ENCODE measurements around the gene NUDT19. TPM values are rescaled to one million over a fixed set of nuclear protein-coding genes. Genes with fewer than 3 reads are reported as not detected.
"Not testable (repeated sequence)": the region's sequence is repeated elsewhere in the genome, so short reads cannot be mapped to it uniquely, and the experiment has no call there.

Gene NUDT19
- total RNA-seq, result 10 to 100 TPM; 14.7 to 17.7 TPM

DNA sequence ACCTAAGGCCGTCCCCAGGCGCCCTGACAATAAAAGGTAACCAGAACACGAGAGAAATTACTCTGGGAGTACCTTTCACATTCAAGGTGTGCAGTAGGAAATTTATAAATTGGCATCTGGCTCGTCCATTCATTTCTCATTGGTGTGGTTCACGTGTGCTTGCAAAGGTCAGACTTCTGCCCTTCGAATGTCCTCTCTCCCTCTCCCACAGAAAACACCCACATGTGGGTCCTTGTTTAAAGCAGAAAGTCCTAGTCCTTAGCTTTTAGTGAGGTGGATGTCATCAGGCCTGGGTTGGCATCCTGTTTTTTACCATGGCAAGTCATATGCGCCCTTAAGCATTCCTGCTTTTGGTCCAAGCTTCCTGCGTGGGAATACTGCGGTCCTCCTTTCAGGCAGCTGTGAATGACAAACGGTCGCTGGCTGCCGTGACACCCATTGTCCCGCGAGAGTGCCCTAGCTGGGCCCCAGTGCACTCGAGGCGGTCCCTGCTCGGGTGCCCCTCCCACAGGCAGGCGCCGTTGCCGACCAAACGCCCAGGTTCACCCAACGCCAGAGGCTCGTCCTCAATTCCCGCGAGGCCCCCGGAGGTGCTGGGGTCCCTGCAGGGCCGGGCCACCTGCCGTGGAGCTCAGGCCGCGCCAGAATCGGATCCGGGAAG lies at the start of gene NUDT19:
Gene NUDT19 (plus strand): TSS at position 531 of the 661 bp plus-strand sequence. CDS start 140 bp downstream, outside the sequence.
- Mint-ChIP-seq H3K4me3 (peak within 1 kb of the TSS; percentile 83), H3K27me3 (no peaks in the 10 kb centered on the region), H3K36me3 (ENCODE audit: low read depth) (peaks cover 35% of the 10 kb centered on the region), H3K27ac (peak within 1 kb of the TSS; percentile 92), H3K4me1 (peaks cover 56% of the 10 kb centered on the region), H3K9me3 (ENCODE audit: low read depth) (peaks cover 5% of the 10 kb centered on the region)
- DNase-seq (peak; percentile 91), ATAC-seq (peak; percentile 83)
- intact Hi-C loops (cut with DNase I, micrococcal nuclease), result loop anchor here (1.0 to 5.0 kb wide), 11 partner anchors 16 to 1481 kb away; partner anchors contain the start of genes ANKRD27 (in 1 of the 2), CEP89 (in 1 of the 2), FAAP24 (in 1 of the 2) and GPATCH1 (in 1 of the 2)
- POLR2A ChIA-PET, result interaction anchor here (0.6 to 1.0 kb wide), 3 partner anchors 10 to 35 kb away, joined by 3 to 4 read pairs (median 3); no protein-coding TSS in a partner anchor
- CTCF ChIA-PET, result interaction anchor here (0.6 to 1.8 kb wide), 6 partner anchors 10 to 1741 kb away, joined by 3 to 6 read pairs (median 3); partner anchors contain the start of gene RGS9BP

DNA sequence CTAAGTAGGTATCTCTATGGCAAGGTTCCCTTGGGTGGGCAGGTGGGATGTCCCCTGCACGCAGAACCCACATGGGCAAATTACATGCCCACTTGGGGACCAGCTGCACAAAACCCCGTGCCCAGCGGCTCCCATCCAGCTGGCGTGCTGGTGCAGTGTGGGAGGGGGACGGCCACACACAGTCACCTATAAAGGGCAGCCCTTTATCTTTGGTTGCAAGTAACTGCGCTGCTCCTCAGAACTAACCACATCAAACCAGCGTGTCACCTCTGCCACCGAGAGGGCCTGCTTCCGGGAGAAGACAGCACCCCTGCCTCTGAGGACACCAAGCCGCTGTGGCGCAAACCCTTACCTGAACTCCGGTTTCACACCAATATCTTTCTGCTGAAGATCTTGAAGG lies 48.9 kb upstream of the NUDT19 start:
- Mint-ChIP-seq H3K27ac (no peak overlapping the region), H3K27me3 (no peaks in the 10 kb centered on the region), H3K4me3 (no peak overlapping the region), H3K4me1 (peaks cover 36% of the 10 kb centered on the region), H3K9me3 (ENCODE audit: low read depth) (no peaks in the 10 kb centered on the region), H3K36me3 (ENCODE audit: low read depth) (peaks cover 50% of the 10 kb centered on the region)
- POLR2A ChIA-PET, result no interaction called here
- intact Hi-C loops (cut with DNase I, micrococcal nuclease), result loop anchor here in 1 of 2 experiments (2.0 kb wide), 1 partner anchor 32 kb away; the partner anchor contains the start of genes ANKRD27 and RGS9BP
- ATAC-seq (peak; percentile 99), DNase-seq (peak; percentile 84)
- CTCF ChIA-PET, result no interaction called here

DNA sequence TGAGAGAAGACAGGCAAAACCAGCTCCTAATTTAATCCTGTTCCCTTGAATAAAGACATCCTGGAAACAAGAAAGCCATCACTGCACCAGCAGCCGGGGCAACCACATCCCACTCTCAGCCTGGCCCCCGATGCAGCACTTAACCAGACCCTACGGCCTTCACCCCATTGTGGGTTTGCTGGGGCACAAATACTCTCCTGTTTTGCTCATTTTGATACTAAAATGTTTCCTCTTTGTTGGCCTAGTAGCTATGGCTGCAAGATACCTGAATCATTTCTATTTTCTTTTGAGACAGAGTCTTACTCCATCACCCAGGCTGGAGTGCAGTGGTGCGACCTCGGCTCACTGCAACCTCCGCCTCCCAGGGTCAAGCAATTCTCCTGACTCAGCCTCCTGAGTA lies 45.1 kb upstream of the NUDT19 start:
- H3K4me3 Mint-ChIP-seq, result no peak overlapping the region
- POLR2A ChIA-PET, result interaction anchor here (0.7 kb wide), 1 partner anchor 327 kb away, joined by 3 read pairs; no protein-coding TSS in a partner anchor
- H3K4me1 Mint-ChIP-seq, result peaks cover 36% of the 10 kb centered on the region
- peaks cover 45% of the 10 kb centered on the region for H3K36me3 Mint-ChIP-seq (ENCODE audit: low read depth)
- ATAC-seq (no peak), DNase-seq (peak; percentile 21)
- peak overlapping the region; percentile 6 for H3K27ac Mint-ChIP-seq
- H3K9me3 Mint-ChIP-seq (ENCODE audit: low read depth), result no peaks in the 10 kb centered on the region
- no peaks in the 10 kb centered on the region for H3K27me3 Mint-ChIP-seq
- CTCF ChIA-PET, result interaction anchor here (1.1 kb wide), 1 partner anchor 10 kb away, joined by 5 read pairs; no protein-coding TSS in a partner anchor
- intact Hi-C loops (cut with DNase I, micrococcal nuclease), result no loop called here

DNA sequence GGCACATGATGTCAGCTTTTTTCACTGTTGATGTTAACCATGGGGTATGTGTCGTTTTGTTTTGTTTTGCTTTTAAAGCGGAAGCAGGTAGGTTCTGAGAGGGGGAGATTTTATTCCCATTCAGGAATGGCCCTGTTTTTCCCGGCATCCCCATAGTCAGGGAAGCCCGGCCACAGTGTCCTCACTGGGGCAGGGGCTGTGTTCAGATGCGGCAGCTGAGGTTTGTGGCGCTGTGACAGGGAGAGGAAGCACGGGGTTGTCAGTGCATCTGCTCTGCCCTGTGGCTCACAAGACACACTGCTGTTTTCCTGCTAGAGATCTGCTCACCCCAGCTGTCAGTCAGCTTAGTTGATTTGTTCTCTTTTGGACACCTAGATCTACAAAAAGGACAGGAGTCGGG lies 44.3 kb upstream of the NUDT19 start:
- peaks cover 41% of the 10 kb centered on the region for H3K36me3 Mint-ChIP-seq (ENCODE audit: low read depth)
- ChIA-PET CTCF (interaction anchor here (0.7 kb wide), 1 partner anchor 29 kb away, joined by 4 read pairs; no protein-coding TSS in a partner anchor), POLR2A (interaction anchor here (0.7 kb wide), 1 partner anchor 326 kb away, joined by 3 read pairs; no protein-coding TSS in a partner anchor)
- H3K4me1 Mint-ChIP-seq, result peaks cover 30% of the 10 kb centered on the region
- intact Hi-C loops (cut with DNase I, micrococcal nuclease), result no loop called here
- DNase-seq (no peak), ATAC-seq (no peak)
- H3K9me3 Mint-ChIP-seq (ENCODE audit: low read depth), result no peaks in the 10 kb centered on the region
- no peaks in the 10 kb centered on the region for H3K27me3 Mint-ChIP-seq
- H3K4me3 Mint-ChIP-seq, result no peak overlapping the region
- no peak overlapping the region for H3K27ac Mint-ChIP-seq

DNA sequence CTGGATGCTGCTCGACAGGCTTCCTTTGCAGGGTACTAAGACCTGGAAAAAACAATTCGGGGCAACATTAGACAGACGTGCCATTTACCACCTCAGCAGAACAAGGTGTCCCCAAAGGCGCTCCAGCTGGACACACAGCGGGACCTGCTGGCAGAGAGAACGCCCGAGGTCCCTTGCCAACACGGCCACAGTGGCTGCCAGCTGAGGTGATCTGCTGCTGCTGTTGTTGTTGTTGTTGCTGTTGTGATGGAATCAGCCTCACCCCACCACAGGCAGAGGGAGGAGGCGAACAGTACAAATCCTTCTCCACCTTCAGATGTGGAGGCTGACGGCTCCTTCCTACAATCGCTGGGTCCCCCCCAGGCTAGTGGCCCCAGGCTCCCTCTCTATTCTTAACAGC lies 41.9 kb upstream of the NUDT19 start:
- H3K27ac Mint-ChIP-seq, result no peak overlapping the region
- no peaks in the 10 kb centered on the region for H3K9me3 Mint-ChIP-seq (ENCODE audit: low read depth)
- no peaks in the 10 kb centered on the region for H3K27me3 Mint-ChIP-seq
- peaks cover 10% of the 10 kb centered on the region for H3K4me1 Mint-ChIP-seq
- ATAC-seq (no peak), DNase-seq (no peak)
- ChIA-PET CTCF (no interaction called here), POLR2A (no interaction called here)
- intact Hi-C loops (cut with DNase I, micrococcal nuclease), result no loop called here
- H3K36me3 Mint-ChIP-seq (ENCODE audit: low read depth), result peaks cover 31% of the 10 kb centered on the region
- H3K4me3 Mint-ChIP-seq, result no peak overlapping the region

DNA sequence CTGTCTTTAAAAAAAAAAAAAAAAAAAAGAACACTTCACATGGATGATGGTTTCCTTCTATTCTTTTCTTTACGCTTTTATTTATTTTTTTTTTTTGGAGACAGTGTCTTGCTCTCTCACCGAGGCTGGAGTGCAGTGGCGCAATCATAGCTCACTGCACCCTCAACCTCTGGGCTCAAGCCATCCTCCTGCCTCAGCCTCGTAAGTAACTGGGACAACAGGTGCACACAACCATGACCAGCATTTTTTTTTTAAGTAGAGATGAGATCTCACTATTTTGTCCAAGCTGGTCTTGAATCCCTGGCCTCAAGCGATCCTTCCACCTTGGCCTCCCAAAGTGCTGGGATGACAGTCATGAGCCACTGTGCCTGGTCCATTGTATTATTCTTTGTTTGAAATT lies 41.0 kb upstream of the NUDT19 start:
- H3K27ac Mint-ChIP-seq, result no peak overlapping the region
- DNase-seq (no peak), ATAC-seq (no peak)
- intact Hi-C loops (cut with DNase I, micrococcal nuclease), result no loop called here
- no peaks in the 10 kb centered on the region for H3K27me3 Mint-ChIP-seq
- H3K9me3 Mint-ChIP-seq (ENCODE audit: low read depth), result no peaks in the 10 kb centered on the region
- H3K4me1 Mint-ChIP-seq, result peaks cover 10% of the 10 kb centered on the region
- peaks cover 34% of the 10 kb centered on the region for H3K36me3 Mint-ChIP-seq (ENCODE audit: low read depth)
- CTCF ChIA-PET, result interaction anchor here (1.1 kb wide), 1 partner anchor 21 kb away, joined by 3 read pairs; no protein-coding TSS in a partner anchor
- POLR2A ChIA-PET, result no interaction called here
- no peak overlapping the region for H3K4me3 Mint-ChIP-seq

DNA sequence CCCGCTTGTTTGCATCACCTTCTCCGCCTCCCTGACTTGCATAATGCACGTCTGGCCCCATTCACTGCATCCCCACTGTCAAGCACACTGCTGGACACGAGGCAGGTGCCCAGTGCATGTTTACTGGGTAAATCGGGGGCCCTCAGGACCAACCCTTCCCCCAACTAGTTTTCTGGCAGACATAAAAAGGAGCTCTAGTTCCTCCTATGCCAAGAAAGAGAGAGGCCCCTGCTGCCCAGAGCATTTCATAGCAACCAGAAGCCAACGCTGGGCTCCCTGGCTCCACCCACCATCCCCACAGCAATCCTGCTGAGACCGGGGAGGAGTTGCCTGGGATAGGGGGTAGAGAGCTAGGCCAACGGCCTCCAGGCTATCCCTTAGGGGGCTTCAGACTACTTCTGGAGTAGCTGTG lies 39.9 kb upstream of the NUDT19 start:
- Mint-ChIP-seq H3K36me3 (ENCODE audit: low read depth) (peaks cover 34% of the 10 kb centered on the region), H3K4me3 (no peak overlapping the region), H3K9me3 (ENCODE audit: low read depth) (no peaks in the 10 kb centered on the region), H3K27me3 (no peaks in the 10 kb centered on the region), H3K27ac (no peak overlapping the region), H3K4me1 (peaks cover 5% of the 10 kb centered on the region)
- DNase-seq, result no peak
- ATAC-seq, result no peak
- POLR2A ChIA-PET, result no interaction called here
- intact Hi-C loops (cut with DNase I, micrococcal nuclease), result no loop called here
- CTCF ChIA-PET, result interaction anchor here (0.7 to 0.8 kb wide), 3 partner anchors 30 to 457 kb away, joined by 3 to 4 read pairs (median 3); no protein-coding TSS in a partner anchor

DNA sequence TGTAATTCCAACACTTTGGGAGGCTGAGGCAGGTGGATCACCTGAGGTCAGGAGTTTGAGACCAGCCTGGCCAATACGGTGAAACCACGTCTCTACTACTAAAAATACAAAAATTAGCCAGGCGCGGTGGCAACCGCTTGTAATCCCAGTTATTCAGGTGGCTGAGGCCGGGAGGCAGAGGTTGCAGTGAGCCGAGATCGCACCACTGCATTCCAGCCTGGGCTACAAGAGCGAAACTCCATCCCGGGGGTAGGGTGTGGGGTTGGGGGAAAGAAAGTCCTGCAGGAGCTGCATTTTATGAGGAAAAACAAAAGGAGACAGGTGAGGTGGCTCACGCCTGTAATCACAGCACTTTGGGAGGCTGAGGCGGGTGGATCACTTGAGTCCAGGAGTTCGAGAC lies 39.3 kb upstream of the NUDT19 start:
- H3K27ac Mint-ChIP-seq; ATAC-seq; POLR2A ChIA-PET; H3K4me1 Mint-ChIP-seq; H3K4me3 Mint-ChIP-seq; H3K9me3 Mint-ChIP-seq (ENCODE audit: low read depth); DNase-seq; H3K27me3 Mint-ChIP-seq; intact Hi-C loops (cut with DNase I, micrococcal nuclease): not testable (repeated sequence)
- peaks cover 31% of the 10 kb centered on the region for H3K36me3 Mint-ChIP-seq (ENCODE audit: low read depth)
- CTCF ChIA-PET, result interaction anchor here (0.8 kb wide), 1 partner anchor 30 kb away, joined by 4 read pairs; no protein-coding TSS in a partner anchor

DNA sequence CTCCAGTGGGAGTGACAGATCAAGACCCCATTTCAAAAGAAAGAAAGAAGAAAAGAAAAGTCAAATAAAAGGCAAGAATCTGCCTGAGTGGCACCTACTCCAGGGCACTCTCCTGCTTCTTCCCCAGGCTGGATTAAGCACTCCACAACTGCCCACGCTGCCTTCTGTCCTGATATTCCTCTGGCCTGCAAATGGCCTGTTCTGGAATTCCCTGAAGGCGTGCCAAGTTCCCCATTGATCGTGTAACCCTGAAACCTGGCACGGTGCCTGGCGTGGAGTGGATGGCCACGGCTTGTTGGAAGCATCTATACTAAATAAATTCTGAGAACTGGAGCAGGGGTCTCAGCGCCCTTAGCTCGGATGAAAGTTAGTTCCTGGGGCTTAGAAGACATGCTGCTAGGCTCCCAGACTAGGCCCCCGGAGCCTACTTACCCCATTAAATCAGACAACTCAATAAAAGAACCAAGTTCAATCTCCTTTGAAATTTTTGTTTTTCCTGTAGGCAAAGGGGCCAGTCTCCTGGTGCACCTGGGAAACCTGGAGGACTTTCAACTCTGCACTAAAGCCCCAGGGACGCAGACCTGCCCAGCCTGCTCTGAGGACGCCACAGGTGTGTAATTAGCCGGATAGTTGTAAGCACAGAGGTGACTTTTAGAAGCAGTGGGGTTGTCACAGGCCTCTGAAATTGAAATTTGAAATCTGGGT lies 38.6 kb upstream of the NUDT19 start:
- intact Hi-C loops (cut with DNase I, micrococcal nuclease), result no loop called here
- POLR2A ChIA-PET, result no interaction called here
- no peak overlapping the region for H3K4me3 Mint-ChIP-seq
- DNase-seq (no peak), ATAC-seq (no peak)
- CTCF ChIA-PET, result no interaction called here
- peaks cover 29% of the 10 kb centered on the region for H3K36me3 Mint-ChIP-seq (ENCODE audit: low read depth)
- no peaks in the 10 kb centered on the region for H3K4me1 Mint-ChIP-seq
- H3K27me3 Mint-ChIP-seq, result no peaks in the 10 kb centered on the region
- H3K9me3 Mint-ChIP-seq (ENCODE audit: low read depth), result no peaks in the 10 kb centered on the region
- H3K27ac Mint-ChIP-seq, result no peak overlapping the region

DNA sequence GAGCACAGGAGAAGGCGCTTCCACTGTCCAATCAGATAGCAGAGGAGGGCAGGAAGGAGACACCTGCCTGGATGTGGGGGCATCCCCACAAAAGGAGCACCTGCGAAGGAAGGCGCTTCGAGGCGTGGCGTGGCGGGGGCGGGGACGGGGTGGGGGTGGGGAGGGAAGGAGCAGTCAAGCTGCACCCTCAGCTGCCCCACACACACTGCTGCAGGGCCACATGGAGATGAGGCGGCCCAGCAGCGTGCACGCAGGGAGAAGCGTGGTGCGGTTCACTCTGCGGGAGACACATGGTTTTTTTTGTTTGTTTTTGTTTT lies 38.1 kb upstream of the NUDT19 start:
- Mint-ChIP-seq H3K4me1 (no peaks in the 10 kb centered on the region), H3K27ac (no peak overlapping the region), H3K9me3 (ENCODE audit: low read depth) (no peaks in the 10 kb centered on the region), H3K4me3 (no peak overlapping the region), H3K36me3 (ENCODE audit: low read depth) (peaks cover 26% of the 10 kb centered on the region), H3K27me3 (no peaks in the 10 kb centered on the region)
- DNase-seq (no peak), ATAC-seq (no peak)
- ChIA-PET POLR2A (interaction anchor here (0.7 kb wide), 1 partner anchor 153 kb away, joined by 3 read pairs; no protein-coding TSS in a partner anchor), CTCF (no interaction called here)
- intact Hi-C loops (cut with DNase I, micrococcal nuclease), result no loop called here

DNA sequence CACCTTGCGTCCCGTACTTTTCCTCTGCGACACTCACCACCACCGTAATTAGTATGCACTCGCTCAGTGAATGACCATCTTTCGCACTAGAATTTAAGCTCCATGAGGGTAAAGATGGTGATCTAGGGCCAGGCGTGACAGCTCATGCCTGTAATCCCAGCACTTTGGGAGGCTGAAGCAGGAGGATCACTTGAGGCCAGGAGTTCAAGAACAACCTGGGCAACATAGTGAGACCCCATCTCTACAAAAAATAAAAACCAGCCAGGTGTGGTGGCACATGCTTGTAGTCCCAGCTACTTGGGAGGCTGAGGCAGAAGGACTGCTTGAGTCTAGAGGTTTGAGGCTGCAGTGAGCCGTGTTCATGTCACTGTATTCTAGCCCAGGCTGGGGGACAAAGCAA lies 35.2 kb upstream of the NUDT19 start:
- H3K9me3 Mint-ChIP-seq (ENCODE audit: low read depth); DNase-seq; H3K4me1 Mint-ChIP-seq; intact Hi-C loops (cut with DNase I, micrococcal nuclease); H3K27ac Mint-ChIP-seq; H3K27me3 Mint-ChIP-seq; ATAC-seq; H3K4me3 Mint-ChIP-seq: not testable (repeated sequence)
- ChIA-PET CTCF (interaction anchor here (0.6 to 1.3 kb wide), 5 partner anchors 10 to 651 kb away, joined by 3 to 5 read pairs (median 3); no protein-coding TSS in a partner anchor), POLR2A (interaction anchor here (0.6 kb wide), 2 partner anchors 35 to 270 kb away, joined by 3 read pairs; partner anchors contain the start of gene NUDT19)
- H3K36me3 Mint-ChIP-seq (ENCODE audit: low read depth), result peaks cover 16% of the 10 kb centered on the region
